ENCODE data around the gene INSC. TPM values are rescaled to one million over a fixed set of nuclear protein-coding genes. Genes with fewer than 3 reads are reported as not detected.
A peak's percentile ranks its signal among the peaks of the same experiment; 100 is the strongest.

Gene INSC
- total and polyA plus RNA-seq, 4 donors: 0.63 to 1.3 (median 1.0) TPM

DNA sequence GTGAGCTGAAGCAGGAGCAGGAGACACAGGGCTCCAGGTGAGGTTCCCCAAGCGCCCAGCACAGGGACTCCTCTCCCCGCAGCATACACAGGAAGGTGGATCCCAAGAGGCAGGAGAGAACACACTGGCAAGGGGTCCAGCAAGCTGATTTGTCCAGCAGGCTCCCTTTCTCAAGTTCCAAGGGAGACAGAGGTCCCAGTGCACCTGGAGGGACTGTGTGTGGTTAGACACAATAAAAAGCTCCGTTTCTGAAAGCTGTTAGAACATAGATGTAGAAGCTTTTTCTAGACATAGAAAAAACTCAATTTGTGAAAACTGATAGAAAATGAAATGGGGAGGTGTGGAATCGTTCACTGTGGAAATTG lies 39.6 kb upstream of the INSC start:
- DNase-seq: no peak
- Histone ChIP-seq H3K4me3 (ENCODE audit: low read length in 2 of 2) (no peak overlapping the region), H3K9me3 (ENCODE audit: control insufficient read depth, low read length) (peaks cover 1% of the 10 kb centered on the region), H3K4me1 (ENCODE audit: control insufficient read depth in 1 of 2, insufficient read depth in 2 of 2, low read length in 2 of 2) (no peaks in the 10 kb centered on the region), H3K27ac (ENCODE audit: low read depth in 1 of 2, low read length in 2 of 2) (no peak overlapping the region), H3K27me3 (ENCODE audit: control insufficient read depth in 1 of 2, insufficient read depth in 2 of 2, low read length in 1 of 2) (no peaks in the 10 kb centered on the region), H3K36me3 (ENCODE audit: control insufficient read depth in 1 of 2, insufficient read depth in 2 of 2, low read length in 1 of 2) (no peaks in the 10 kb centered on the region)
- intact Hi-C loops (cut with DNase I): loop anchor here (2.0 kb wide), 2 partner anchors 106 to 166 kb away; no protein-coding TSS in a partner anchor
- WGBS, 2 donors: 37 to 40% methylated on average over 4 of the region's 4 CpGs
- no peak for ATAC-seq (ENCODE audit: low FRiP score)

DNA sequence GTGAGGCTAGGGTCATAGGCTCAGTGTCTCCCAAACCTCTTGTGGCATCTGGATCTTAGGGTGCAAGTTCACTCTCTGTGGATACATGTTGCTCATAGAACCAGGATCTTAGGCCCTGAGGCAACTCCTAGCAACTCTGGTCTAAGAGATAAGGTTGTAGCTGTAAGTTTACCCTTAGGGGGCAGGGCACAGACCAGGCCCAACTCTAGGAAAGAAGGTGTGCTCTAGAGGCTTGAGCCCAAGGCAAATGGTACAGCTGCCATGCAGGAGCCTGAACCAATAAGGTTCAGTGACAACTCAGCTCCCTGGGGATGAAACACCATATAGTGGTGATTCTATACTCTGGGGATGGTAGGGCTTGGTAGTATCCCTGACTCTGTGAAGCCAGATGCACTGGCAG lies 23.5 kb upstream of the INSC start:
- Histone ChIP-seq H3K4me1 (ENCODE audit: control insufficient read depth in 1 of 2, insufficient read depth in 2 of 2, low read length in 2 of 2) (no peaks in the 10 kb centered on the region), H3K27ac (ENCODE audit: low read depth in 1 of 2, low read length in 2 of 2) (no peak overlapping the region), H3K36me3 (ENCODE audit: control insufficient read depth in 1 of 2, insufficient read depth in 2 of 2, low read length in 1 of 2) (no peaks in the 10 kb centered on the region), H3K4me3 (ENCODE audit: low read length in 2 of 2) (no peak overlapping the region), H3K9me3 (ENCODE audit: control insufficient read depth, low read length) (no peaks in the 10 kb centered on the region), H3K27me3 (ENCODE audit: control insufficient read depth in 1 of 2, insufficient read depth in 2 of 2, low read length in 1 of 2) (no peaks in the 10 kb centered on the region)
- ATAC-seq (ENCODE audit: low FRiP score): no peak
- intact Hi-C loops (cut with DNase I): no loop called here
- no peak for DNase-seq

DNA sequence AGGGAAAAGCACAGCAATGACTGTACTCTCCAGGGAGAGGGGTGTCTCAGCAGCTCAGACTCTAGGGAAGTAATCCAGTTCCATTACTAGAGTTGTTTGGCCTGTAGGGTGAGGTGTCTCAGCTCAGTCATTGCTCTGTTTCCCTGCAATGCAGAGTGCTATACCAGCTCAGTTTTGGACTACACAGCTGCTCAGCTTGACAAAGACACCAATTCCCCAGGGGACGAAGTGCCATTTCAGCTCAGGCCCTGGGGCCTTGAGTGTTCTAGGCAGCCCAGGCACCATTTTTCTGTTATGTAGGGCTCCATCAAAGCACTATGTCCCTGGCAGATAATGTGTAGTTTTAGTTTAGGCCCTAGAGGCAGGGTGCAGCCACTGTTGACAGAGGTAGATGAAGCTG lies 23.1 kb upstream of the INSC start:
- ATAC-seq (ENCODE audit: low FRiP score): no peak
- Histone ChIP-seq H3K4me1 (ENCODE audit: control insufficient read depth in 1 of 2, insufficient read depth in 2 of 2, low read length in 2 of 2) (no peaks in the 10 kb centered on the region), H3K9me3 (ENCODE audit: control insufficient read depth, low read length) (no peaks in the 10 kb centered on the region), H3K4me3 (ENCODE audit: low read length in 2 of 2) (no peak overlapping the region), H3K27ac (ENCODE audit: low read depth in 1 of 2, low read length in 2 of 2) (no peak overlapping the region), H3K27me3 (ENCODE audit: control insufficient read depth in 1 of 2, insufficient read depth in 2 of 2, low read length in 1 of 2) (no peaks in the 10 kb centered on the region), H3K36me3 (ENCODE audit: control insufficient read depth in 1 of 2, insufficient read depth in 2 of 2, low read length in 1 of 2) (no peaks in the 10 kb centered on the region)
- WGBS, 2 donors: 97 to 100% methylated on average over 1 of the region's 1 CpG
- intact Hi-C loops (cut with DNase I): no loop called here
- no peak for DNase-seq

GRCh38 chr11:15093432-15093831 lies 21.3 kb upstream of the INSC start:
- whole genome bisulfite sequencing, 2 donors: 92 to 93% methylated on average over 2 of the region's 2 CpGs
- no peak overlapping the region for H3K4me3 ChIP-seq (ENCODE audit: low read length in 2 of 2)
- H3K4me1 ChIP-seq (ENCODE audit: control insufficient read depth in 1 of 2, insufficient read depth in 2 of 2, low read length in 2 of 2): no peaks in the 10 kb centered on the region
- H3K9me3 ChIP-seq (ENCODE audit: control insufficient read depth, low read length): no peaks in the 10 kb centered on the region
- DNase-seq (no peak), ATAC-seq (ENCODE audit: low FRiP score) (no peak)
- no peaks in the 10 kb centered on the region for H3K27me3 ChIP-seq (ENCODE audit: control insufficient read depth in 1 of 2, insufficient read depth in 2 of 2, low read length in 1 of 2)
- H3K27ac ChIP-seq (ENCODE audit: low read depth in 1 of 2, low read length in 2 of 2): no peak overlapping the region
- no peaks in the 10 kb centered on the region for H3K36me3 ChIP-seq (ENCODE audit: control insufficient read depth in 1 of 2, insufficient read depth in 2 of 2, low read length in 1 of 2)
- intact Hi-C loops (cut with DNase I): no loop called here

DNA sequence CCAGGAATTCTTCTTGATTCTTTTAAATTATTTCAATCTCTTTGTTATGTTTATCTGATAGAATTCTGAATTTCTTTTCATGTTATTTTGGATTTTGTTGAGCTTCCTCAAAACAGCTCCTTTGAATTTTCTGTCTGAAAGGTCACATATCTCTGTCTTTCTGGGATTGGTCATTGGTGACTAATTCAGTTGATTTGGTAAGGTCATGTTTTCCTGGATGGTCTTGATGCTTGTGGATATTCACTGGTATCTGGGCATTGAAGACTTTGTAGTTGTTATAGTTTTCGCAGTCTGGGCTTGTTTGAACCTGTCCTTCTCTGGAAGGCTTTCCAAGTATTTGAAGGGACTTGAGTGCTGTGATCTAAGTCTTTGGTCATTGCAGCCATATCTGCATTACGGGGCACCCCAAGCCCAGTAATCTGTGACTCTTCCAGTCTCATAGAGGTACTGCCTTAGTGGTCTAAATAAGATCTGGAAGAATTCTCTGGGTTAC lies 18.9 kb upstream of the INSC start:
- H3K9me3 ChIP-seq (ENCODE audit: control insufficient read depth, low read length): no peaks in the 10 kb centered on the region
- H3K27ac ChIP-seq (ENCODE audit: low read depth in 1 of 2, low read length in 2 of 2): no peak overlapping the region
- no peak overlapping the region for H3K4me3 ChIP-seq (ENCODE audit: low read length in 2 of 2)
- DNase-seq (no peak), ATAC-seq (ENCODE audit: low FRiP score) (no peak)
- no peaks in the 10 kb centered on the region for H3K27me3 ChIP-seq (ENCODE audit: control insufficient read depth in 1 of 2, insufficient read depth in 2 of 2, low read length in 1 of 2)
- WGBS, 2 donors: 96 to 97% methylated on average over 2 of the region's 2 CpGs
- no peaks in the 10 kb centered on the region for H3K4me1 ChIP-seq (ENCODE audit: control insufficient read depth in 1 of 2, insufficient read depth in 2 of 2, low read length in 2 of 2)
- intact Hi-C loops (cut with DNase I): no loop called here
- H3K36me3 ChIP-seq (ENCODE audit: control insufficient read depth in 1 of 2, insufficient read depth in 2 of 2, low read length in 1 of 2): no peaks in the 10 kb centered on the region

GRCh38 chr11:15097411-15097810 lies 17.3 kb upstream of the INSC start:
- H3K9me3 ChIP-seq (ENCODE audit: control insufficient read depth, low read length): no peaks in the 10 kb centered on the region
- H3K4me3 ChIP-seq (ENCODE audit: low read length in 2 of 2): no peak overlapping the region
- no peaks in the 10 kb centered on the region for H3K36me3 ChIP-seq (ENCODE audit: control insufficient read depth in 1 of 2, insufficient read depth in 2 of 2, low read length in 1 of 2)
- no peak overlapping the region for H3K27ac ChIP-seq (ENCODE audit: low read depth in 1 of 2, low read length in 2 of 2)
- 94 to 97% methylated on average over 3 of the region's 3 CpGs for WGBS, 2 donors
- no peaks in the 10 kb centered on the region for H3K4me1 ChIP-seq (ENCODE audit: control insufficient read depth in 1 of 2, insufficient read depth in 2 of 2, low read length in 2 of 2)
- H3K27me3 ChIP-seq (ENCODE audit: control insufficient read depth in 1 of 2, insufficient read depth in 2 of 2, low read length in 1 of 2): no peaks in the 10 kb centered on the region
- DNase-seq (no peak), ATAC-seq (ENCODE audit: low FRiP score) (no peak)
- intact Hi-C loops (cut with DNase I): no loop called here

DNA sequence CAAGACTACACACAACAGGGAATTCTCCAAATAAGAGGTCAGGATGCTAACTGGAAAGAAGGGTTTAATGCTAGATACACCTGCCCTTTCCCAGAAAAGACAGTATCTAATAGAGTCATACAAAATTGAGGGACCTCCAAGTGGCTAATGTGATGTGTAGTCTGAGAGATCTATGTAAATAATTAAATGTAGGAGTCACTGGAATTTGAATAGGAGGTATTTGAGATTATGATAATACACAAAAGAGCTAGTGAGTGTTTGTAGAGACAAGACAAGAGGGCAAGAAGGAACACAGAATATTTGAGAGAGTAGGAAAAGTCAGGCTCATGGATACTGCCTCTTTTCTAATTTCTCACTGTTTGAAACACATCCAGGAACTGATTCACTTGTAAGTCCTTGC lies 15.5 kb upstream of the INSC start:
- DNase-seq: no peak
- Histone ChIP-seq H3K27ac (ENCODE audit: low read depth in 1 of 2, low read length in 2 of 2) (no peak overlapping the region), H3K4me3 (ENCODE audit: low read length in 2 of 2) (no peak overlapping the region), H3K36me3 (ENCODE audit: control insufficient read depth in 1 of 2, insufficient read depth in 2 of 2, low read length in 1 of 2) (no peaks in the 10 kb centered on the region), H3K4me1 (ENCODE audit: control insufficient read depth in 1 of 2, insufficient read depth in 2 of 2, low read length in 2 of 2) (no peaks in the 10 kb centered on the region), H3K9me3 (ENCODE audit: control insufficient read depth, low read length) (peaks cover 1% of the 10 kb centered on the region), H3K27me3 (ENCODE audit: control insufficient read depth in 1 of 2, insufficient read depth in 2 of 2, low read length in 1 of 2) (no peaks in the 10 kb centered on the region)
- no peak for ATAC-seq (ENCODE audit: low FRiP score)
- intact Hi-C loops (cut with DNase I): no loop called here

DNA sequence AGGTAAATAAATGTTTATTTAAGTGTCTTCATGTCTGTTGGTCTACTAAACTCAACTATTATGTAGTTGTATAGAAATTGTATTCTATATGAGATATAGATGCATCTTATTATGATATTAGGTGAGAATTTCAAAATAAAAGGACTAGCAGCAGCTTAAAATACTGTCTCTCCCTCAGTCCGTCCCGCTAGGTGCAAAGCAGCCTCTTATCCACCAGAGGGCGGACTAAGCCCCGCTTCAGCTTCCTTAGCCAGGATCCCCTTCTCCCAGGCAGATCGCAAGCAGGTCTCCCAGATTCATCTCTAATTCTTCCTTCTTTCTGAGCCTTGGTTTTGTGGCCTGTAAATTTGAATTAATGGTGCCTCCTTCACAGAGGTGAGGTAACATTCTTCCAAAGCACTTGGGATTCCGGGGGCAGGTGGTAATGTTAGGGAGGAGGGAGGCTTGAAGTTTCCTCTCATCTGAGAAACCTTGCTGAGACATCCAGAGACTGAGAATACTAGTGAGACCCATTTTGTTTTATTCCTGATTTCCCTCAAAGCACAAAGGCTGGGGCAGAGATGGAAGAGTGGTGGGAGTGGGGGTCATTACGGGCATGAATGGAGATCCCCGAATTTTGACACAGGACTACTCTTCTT lies 13.5 kb upstream of the INSC start:
- Histone ChIP-seq H3K4me3 (ENCODE audit: low read length in 2 of 2) (no peak overlapping the region), H3K27me3 (ENCODE audit: control insufficient read depth in 1 of 2, insufficient read depth in 2 of 2, low read length in 1 of 2) (no peaks in the 10 kb centered on the region), H3K27ac (ENCODE audit: low read depth in 1 of 2, low read length in 2 of 2) (no peak overlapping the region), H3K36me3 (ENCODE audit: control insufficient read depth in 1 of 2, insufficient read depth in 2 of 2, low read length in 1 of 2) (no peaks in the 10 kb centered on the region), H3K4me1 (ENCODE audit: control insufficient read depth in 1 of 2, insufficient read depth in 2 of 2, low read length in 2 of 2) (no peaks in the 10 kb centered on the region), H3K9me3 (ENCODE audit: control insufficient read depth, low read length) (peaks cover 1% of the 10 kb centered on the region)
- ATAC-seq (ENCODE audit: low FRiP score): peak; percentile 84
- DNase-seq: peak in 1 of 2 donors; percentile 77
- 24 to 26% methylated on average over 8 of the region's 8 CpGs for WGBS, 2 donors
- intact Hi-C loops (cut with DNase I): loop anchor here (1.0 to 2.0 kb wide), 2 partner anchors 107 to 108 kb away; no protein-coding TSS in a partner anchor

DNA sequence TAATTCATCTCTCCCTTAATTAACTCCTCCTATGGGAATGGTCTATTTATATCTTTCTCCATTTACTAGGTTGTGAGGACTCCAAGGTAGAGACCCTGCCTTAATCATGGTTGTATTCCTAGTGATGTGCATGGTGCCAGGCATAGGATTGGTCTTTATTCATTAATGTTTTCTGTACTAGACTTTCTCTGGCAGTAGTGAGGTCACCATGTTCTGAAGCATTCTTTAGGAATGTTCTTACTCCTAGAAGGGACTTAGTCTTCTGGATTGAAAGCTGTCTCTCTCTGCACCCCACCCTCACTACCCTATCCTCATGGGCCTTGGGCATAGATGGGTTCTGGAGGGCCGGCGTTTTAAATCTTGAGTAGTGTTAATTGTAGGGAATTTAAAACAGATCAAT lies 10.6 kb upstream of the INSC start:
- Histone ChIP-seq H3K36me3 (ENCODE audit: control insufficient read depth in 1 of 2, insufficient read depth in 2 of 2, low read length in 1 of 2) (no peaks in the 10 kb centered on the region), H3K4me3 (ENCODE audit: low read length in 2 of 2) (no peak overlapping the region), H3K27me3 (ENCODE audit: control insufficient read depth in 1 of 2, insufficient read depth in 2 of 2, low read length in 1 of 2) (no peaks in the 10 kb centered on the region), H3K4me1 (ENCODE audit: control insufficient read depth in 1 of 2, insufficient read depth in 2 of 2, low read length in 2 of 2) (no peaks in the 10 kb centered on the region), H3K27ac (ENCODE audit: low read depth in 1 of 2, low read length in 2 of 2) (no peak overlapping the region), H3K9me3 (ENCODE audit: control insufficient read depth, low read length) (peaks cover 1% of the 10 kb centered on the region)
- no peak for DNase-seq
- WGBS, 2 donors: 98 to 100% methylated on average over 2 of the region's 2 CpGs
- no peak for ATAC-seq (ENCODE audit: low FRiP score)
- intact Hi-C loops (cut with DNase I): no loop called here
